Tibial nerve (tissue), 4 donors: Measurements from ENCODE around the gene MOB1A. TPM values are rescaled to one million over a fixed set of nuclear protein-coding genes. Genes with fewer than 3 reads are reported as not detected.

Experiments used
- DNase-seq, 2 donors: peaks; one replicate each; pipeline ENCODE4 v3.0.0-alpha.2; 2019; ENCODE audit warnings: low spot score in 2 of 2
- H3K27ac ChIP-seq, 4 donors: fragments of 200-600 bp; sonication (generic) in 3 of 4; one replicate each; pipeline ENCODE4 v1.5.1; 2017 to 2019; ENCODE audit warnings: mild to moderate bottlenecking in 1 of 4
- H3K27me3 ChIP-seq, 2 donors: fragments of 200-600 bp; sonication (generic) in 1 of 2; one replicate each; pipeline versions ENCODE4 v1.5.1 to v1.6.0; 2017 to 2019
- H3K36me3 ChIP-seq, 3 donors: fragments of 200-600 bp; sonication (generic); one replicate each; pipeline ENCODE4 v1.5.1; 2018 to 2019
- H3K4me1 ChIP-seq, 4 donors: fragments of 200-600 bp; sonication (generic) in 3 of 4; one replicate each; pipeline ENCODE4 v1.5.1; 2017 to 2019
- H3K4me3 ChIP-seq, 4 donors: fragments of 200-600 bp; sonication (generic) in 3 of 4; one replicate each; pipeline ENCODE4 v1.5.1; 2017 to 2019; ENCODE audit warnings: mild to moderate bottlenecking in 1 of 4, moderate library complexity in 1 of 4
- H3K9me3 ChIP-seq, 4 donors: fragments of 200-600 bp; sonication (generic) in 3 of 4; one replicate each; pipeline ENCODE4 v1.5.1; 2017 to 2019
- CTCF ChIP-seq, 5 experiments: fragments of 200-600 bp in 3 of 5; fragments of 450-650 bp in 2 of 5; sonication (generic) in 3 of 5; IDR thresholded peaks; one replicate each; pipeline ENCODE4 v1.5.1; 2016 to 2019; ENCODE audit warnings: antibody characterized with exemption in 5 of 5, mild to moderate bottlenecking in 3 of 5, moderate library complexity in 2 of 5
- EP300 ChIP-seq, 2 donors: sonication (generic); formaldehyde crosslinking; IDR thresholded peaks; one replicate each; pipeline ENCODE4 v1.6.1; 2017; ENCODE audit warnings: antibody characterized with exemption in 2 of 2, mild to moderate bottlenecking in 1 of 2
- POLR2A ChIP-seq, 2 donors: fragments of 450-650 bp; IDR thresholded peaks; one replicate each; pipeline ENCODE4 v1.6.1; 2017; ENCODE audit warnings: antibody characterized with exemption in 2 of 2, mild to moderate bottlenecking in 2 of 2, moderate library complexity in 2 of 2
- WGBS, 2 donors: methylation state at CpG; one replicate each; pipeline ENCODE4 v1.1.5; 2018; 5-methylcytosine and 5-hydroxymethylcytosine counted together
- total RNA-seq, 4 donors: library from RNA; depleted of rRNA; stranded (reverse); fragments of >200 nt; gene quantifications; one replicate each; pipeline ENCODE4 v1.1.0, GENCODE V29; 2016

The MOB1A gene
- total RNA-seq, 4 donors from 2014 or later, result 55.3 to 69.9 (median 60.2) TPM

GRCh38 chr2:74142340-74142739 lies 36.3 kb downstream of the MOB1A start:
- H3K36me3 ChIP-seq, result peaks cover 0 to 65% (median 0%) of the 10 kb centered on the region in 3 donors
- no peaks in the 10 kb centered on the region for H3K27me3 ChIP-seq
- TF ChIP-seq POLR2A (IDR thresholded peaks at IDR 0.05), result no peak
- TF ChIP-seq CTCF (IDR thresholded peaks at IDR 0.05), result no peak
- no peak for TF ChIP-seq EP300 (IDR thresholded peaks at IDR 0.05)
- no peaks in the 10 kb centered on the region for H3K9me3 ChIP-seq
- no peak overlapping the region for H3K4me3 ChIP-seq
- DNase-seq, result no peak
- no peak overlapping the region for H3K27ac ChIP-seq
- H3K4me1 ChIP-seq, result peaks cover 0 to 22% (median 10%) of the 10 kb centered on the region in 4 donors
- 69 to 72% methylated on average over 6 of the region's 6 CpGs for whole genome bisulfite sequencing, 2 donors

GRCh38 chr2:74138600-74139323 lies 39.9 kb downstream of the MOB1A start:
- Histone ChIP-seq H3K27ac (no peak overlapping the region), H3K9me3 (no peaks in the 10 kb centered on the region), H3K27me3 (no peaks in the 10 kb centered on the region), H3K4me1 (no peaks in the 10 kb centered on the region), H3K4me3 (no peak overlapping the region), H3K36me3 (peaks cover 0 to 70% (median 0%) of the 10 kb centered on the region in 3 donors)
- 88% methylated on average over 19 of the region's 19 CpGs for WGBS, 2 donors
- no peak for DNase-seq
- TF ChIP-seq POLR2A (IDR thresholded peaks at IDR 0.05) (no peak), CTCF (IDR thresholded peaks at IDR 0.05) (no peak), EP300 (IDR thresholded peaks at IDR 0.05) (no peak)

- H3K36me3 ChIP-seq, result peaks cover 0 to 69% (median 6%) of the 10 kb centered on the region in 3 donors
- H3K4me3 ChIP-seq, result no peak overlapping the region
- no peak overlapping the region for H3K27ac ChIP-seq
- no peaks in the 10 kb centered on the region for H3K27me3 ChIP-seq
- TF ChIP-seq EP300 (IDR thresholded peaks at IDR 0.05) (no peak), POLR2A (IDR thresholded peaks at IDR 0.05) (no peak), CTCF (IDR thresholded peaks at IDR 0.05) (no peak)
- H3K4me1 ChIP-seq, result no peaks in the 10 kb centered on the region
- H3K9me3 ChIP-seq, result peaks cover 0 to 6% (median 0%) of the 10 kb centered on the region in 4 donors
- WGBS, 2 donors, result 94 to 96% methylated on average over 10 to 11 of the region's 11 CpGs
- DNase-seq, result no peak
Observed at GRCh38 chr2:74137651-74138599, 40.8 kb downstream of the MOB1A start.

- no peak for DNase-seq
- Histone ChIP-seq H3K27me3 (peaks cover 0 to 16% of the 10 kb centered on the region in 2 donors), H3K4me3 (no peak overlapping the region), H3K9me3 (peaks cover 0 to 6% (median 0%) of the 10 kb centered on the region in 4 donors), H3K27ac (no peak overlapping the region), H3K4me1 (no peaks in the 10 kb centered on the region), H3K36me3 (peaks cover 0 to 42% (median 6%) of the 10 kb centered on the region in 3 donors)
- WGBS, 2 donors, result 86 to 91% methylated on average over 5 of the region's 5 CpGs
- TF ChIP-seq CTCF (IDR thresholded peaks at IDR 0.05) (no peak), EP300 (IDR thresholded peaks at IDR 0.05) (no peak), POLR2A (IDR thresholded peaks at IDR 0.05) (no peak)
Observed at GRCh38 chr2:74131901-74132300, 46.8 kb downstream of the MOB1A start.
